H9 (cell line): ENCODE measurements around the gene SYT2. TPM values are rescaled to one million over a fixed set of nuclear protein-coding genes. Genes with fewer than 3 reads are reported as not detected.

Experiments
- DNase-seq: peaks from one replicate; pipeline ENCODE4 v3.0.0-alpha.2; 2017
- H2AFZ ChIP-seq: one replicate; pipeline ENCODE4 v1.6.1; 2013; ENCODE audit warnings: mild to moderate bottlenecking, low read length, control low read depth, moderate library complexity
- H2AK5ac ChIP-seq: 2 replicates; pipeline ENCODE4 v1.6.1; 2013; ENCODE audit warnings: low read length, control low read depth, mixed read lengths; ENCODE audit not compliant: insufficient read length
- H2BK120ac ChIP-seq: one replicate; pipeline ENCODE4 v1.6.1; 2013; ENCODE audit warnings: low read depth, mild to moderate bottlenecking, low read length, control low read depth, inconsistent platforms; ENCODE audit not compliant: poor library complexity, severe bottlenecking
- H2BK12ac ChIP-seq: 2 replicates; pipeline ENCODE4 v1.6.1; 2013; ENCODE audit warnings: low read length, control low read depth, mixed read lengths, low read depth; ENCODE audit not compliant: insufficient read length
- H2BK15ac ChIP-seq: 2 replicates; pipeline ENCODE4 v1.6.1; 2013; ENCODE audit warnings: low read depth, low read length, control low read depth
- H2BK20ac ChIP-seq: one replicate; pipeline ENCODE4 v1.6.1; 2013; ENCODE audit warnings: low read depth, mild to moderate bottlenecking, low read length, control low read depth, inconsistent platforms; ENCODE audit not compliant: poor library complexity, severe bottlenecking
- H2BK5ac ChIP-seq: 2 replicates; pipeline ENCODE4 v1.6.1; 2013; ENCODE audit warnings: low read length, control low read depth, mixed read lengths; ENCODE audit not compliant: insufficient read length
- H3K14ac ChIP-seq: 2 replicates; pipeline ENCODE4 v1.6.1; 2013; ENCODE audit warnings: low read length, control low read depth; ENCODE audit not compliant: insufficient read depth
- H3K18ac ChIP-seq: 2 replicates; pipeline ENCODE4 v1.6.1; 2013; ENCODE audit warnings: low read depth, mild to moderate bottlenecking, mixed read lengths, low read length, control low read depth; ENCODE audit not compliant: insufficient read length
- H3K23ac ChIP-seq: 2 replicates; pipeline ENCODE4 v1.6.1; 2013; ENCODE audit warnings: low read length, control low read depth, mixed read lengths, low read depth; ENCODE audit not compliant: insufficient read length
- H3K23me2 ChIP-seq: 2 replicates; pipeline ENCODE4 v1.6.1; 2013; ENCODE audit warnings: low read depth, mild to moderate bottlenecking, mixed read lengths, low read length, control low read depth; ENCODE audit not compliant: insufficient read length, poor library complexity, severe bottlenecking
- H3K27ac ChIP-seq: 2 replicates; pipeline ENCODE4 v1.5.1; 2013; ENCODE audit warnings: low read length, control low read depth, mixed read lengths, low read depth; ENCODE audit not compliant: insufficient read length
- H3K27me3 ChIP-seq: 2 replicates; pipeline ENCODE4 v1.6.1; 2013; ENCODE audit warnings: low read length, control low read depth, inconsistent platforms; ENCODE audit not compliant: insufficient read depth
- H3K4ac ChIP-seq: 2 replicates; pipeline ENCODE4 v1.6.1; 2013; ENCODE audit warnings: low read depth, mild to moderate bottlenecking, control low read depth, inconsistent platforms, low read length, moderate library complexity
- H3K4me1 ChIP-seq: 2 replicates; pipeline ENCODE4 v1.6.1; 2013; ENCODE audit warnings: low read length, control low read depth, inconsistent platforms; ENCODE audit not compliant: insufficient read depth
- H3K4me2 ChIP-seq: 2 replicates; pipeline ENCODE4 v1.6.1; 2013; ENCODE audit warnings: low read length, control low read depth, mixed read lengths; ENCODE audit not compliant: insufficient read length, insufficient read depth
- H3K56ac ChIP-seq: 2 replicates; pipeline ENCODE4 v1.6.1; 2013; ENCODE audit warnings: low read depth, mild to moderate bottlenecking, mixed read lengths, low read length, control low read depth; ENCODE audit not compliant: insufficient read length
- H3K79me1 ChIP-seq: 2 replicates; pipeline ENCODE4 v1.6.1; 2013; ENCODE audit warnings: low read depth, mild to moderate bottlenecking, moderate library complexity, low read length, control low read depth, inconsistent platforms; ENCODE audit not compliant: insufficient read depth, poor library complexity, severe bottlenecking
- H3K79me2 ChIP-seq: 2 replicates; pipeline ENCODE4 v1.6.1; 2013; ENCODE audit warnings: low read length, control low read depth, inconsistent platforms; ENCODE audit not compliant: insufficient read depth
- H3K9ac ChIP-seq: 2 replicates; pipeline ENCODE4 v1.6.1; 2013; ENCODE audit warnings: low read length, control low read depth, mixed read lengths; ENCODE audit not compliant: insufficient read length; ENCODE audit errors: extremely low read depth
- H3K9me3 ChIP-seq: one replicate; pipeline ENCODE4 v1.6.1; 2013; ENCODE audit warnings: low read depth, low read length, inconsistent platforms; ENCODE audit not compliant: control insufficient read depth
- H3T11ph ChIP-seq: one replicate; pipeline ENCODE4 v1.6.1; 2013; ENCODE audit warnings: mild to moderate bottlenecking, low read length, control low read depth, inconsistent platforms
- H4K20me1 ChIP-seq: one replicate; pipeline ENCODE4 v1.6.1; 2013; ENCODE audit not compliant: control insufficient read depth, insufficient read length, insufficient read depth
- H4K5ac ChIP-seq: 2 replicates; pipeline ENCODE4 v1.6.1; 2013; ENCODE audit warnings: low read depth, mild to moderate bottlenecking, mixed read lengths, low read length, control low read depth; ENCODE audit not compliant: insufficient read length
- H4K8ac ChIP-seq: replicated peaks from 2 replicates; pipeline ENCODE4 v1.6.1; 2013; ENCODE audit warnings: low read length, control low read depth, mixed read lengths, low read depth; ENCODE audit not compliant: insufficient read length
- H4K91ac ChIP-seq: 2 replicates; pipeline ENCODE4 v1.6.1; 2013; ENCODE audit warnings: low read depth, mild to moderate bottlenecking, moderate library complexity, mixed read lengths, low read length, control low read depth; ENCODE audit not compliant: insufficient read length
- H3K27ac Mint-ChIP-seq, 3 experiments: 2 replicates in 2 of 3; 3 replicates in 1 of 3; pipeline ENCODE4 v1.8.0; 2020 to 2021; ENCODE audit warnings: mixed read lengths in 3 of 3, mild to moderate bottlenecking in 1 of 3, moderate library complexity in 1 of 3
- H3K27me3 Mint-ChIP-seq: 2 replicates; pipeline ENCODE4 v1.8.0; 2021; ENCODE audit warnings: low read depth, mild to moderate bottlenecking, moderate library complexity, mixed read lengths
- H3K36me3 Mint-ChIP-seq, 3 experiments: 2 replicates in 2 of 3; 3 replicates in 1 of 3; pipeline ENCODE4 v1.8.0; 2020 to 2021; ENCODE audit warnings: low read depth in 3 of 3, mixed read lengths in 3 of 3; ENCODE audit not compliant: insufficient read depth in 1 of 3
- H3K4me1 Mint-ChIP-seq, 2 experiments: 2 replicates each; pipeline ENCODE4 v1.8.0; 2020; ENCODE audit warnings: mixed read lengths in 2 of 2
- H3K4me3 Mint-ChIP-seq, 2 experiments: 2 replicates in 1 of 2; 3 replicates in 1 of 2; pipeline ENCODE4 v1.8.0; 2020 to 2021; ENCODE audit warnings: mild to moderate bottlenecking in 2 of 2, mixed read lengths in 2 of 2, moderate library complexity in 1 of 2
- H3K9me3 Mint-ChIP-seq, 2 experiments: 2 replicates in 1 of 2; 3 replicates in 1 of 2; pipeline ENCODE4 v1.8.0; 2020; ENCODE audit warnings: mild to moderate bottlenecking in 2 of 2, mixed read lengths in 2 of 2, moderate library complexity in 1 of 2
- WGBS: extraction: QIAGEN DNeasy Blood & Tissue Kit; methylation state at CpG from one replicate; pipeline ENCODE4 v1.1.7; 2013; ENCODE audit warnings: missing lambda C conversion rate, low lambda C conversion rate, mixed read lengths; ENCODE audit not compliant: insufficient read length; ENCODE audit errors: extremely low coverage; 5-methylcytosine and 5-hydroxymethylcytosine counted together
- total RNA-seq: library from RNA; stranded (reverse); gene quantifications from 2 replicates; pipeline ENCODE4 v1.2.1, GENCODE V29; 2021
- TF ChIP-seq, protein P1 (sequence below): fragments of 200-600 bp; sonication (generic); conservative IDR thresholded peaks from 3 replicates; pipeline ENCODE4 v1.8.0; 2021; ENCODE audit warnings: antibody characterized with exemption, mild to moderate bottlenecking

SYT2 gene
- total RNA-seq, 1 experiment from 2014 or later, result 3.3 TPM

DNA sequence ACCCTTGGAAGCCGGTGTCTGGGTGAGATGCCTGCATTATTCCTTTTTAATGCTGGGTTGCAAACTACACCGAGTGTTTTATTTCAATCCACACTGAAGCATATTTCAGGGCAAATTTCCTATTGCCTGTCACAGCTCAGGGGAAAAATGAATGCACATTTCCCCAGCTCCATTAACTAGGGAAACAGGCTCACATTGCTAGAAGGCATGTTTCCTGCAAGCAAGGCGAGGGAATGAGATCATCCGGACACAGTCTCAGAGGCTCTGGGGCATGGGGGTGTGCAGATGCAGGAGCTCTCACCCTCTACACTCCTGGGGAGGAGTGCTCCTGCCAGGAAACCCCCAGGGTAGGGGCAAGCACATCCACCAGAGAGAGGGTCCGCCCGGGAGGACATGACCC lies 24.6 kb downstream of the SYT2 start:
- Histone ChIP-seq H3K4me2 (no peak overlapping the region), H3K79me1 (no peaks in the 10 kb centered on the region), H3K23me2 (no peaks in the 10 kb centered on the region), H2BK120ac (no peak overlapping the region), H3K4ac (no peak overlapping the region), H4K5ac (no peak overlapping the region), H3K4me1 (peaks cover 2% of the 10 kb centered on the region; the same call in 1 of the 2 replicates), H4K8ac (no peak overlapping the region), H2AK5ac (no peak overlapping the region), H3K9ac (no peak overlapping the region), H3K14ac (no peak overlapping the region; the same call in 1 of the 2 replicates), H2BK15ac (no peak overlapping the region), H3K18ac (no peak overlapping the region), H3K79me2 (no peaks in the 10 kb centered on the region), H4K91ac (no peak overlapping the region), H4K20me1 (no peaks in the 10 kb centered on the region), H3K23ac (no peak overlapping the region), H2BK12ac (no peak overlapping the region), H2BK20ac (no peak overlapping the region), H2BK5ac (no peak overlapping the region), H3T11ph (no peak overlapping the region), H2AFZ (no peak overlapping the region), H3K27ac (no peak overlapping the region), H3K56ac (no peak overlapping the region), H3K27me3 (no peaks in the 10 kb centered on the region), H3K9me3 (no peaks in the 10 kb centered on the region)
- Mint-ChIP-seq H3K27me3 (peaks cover 9% of the 10 kb centered on the region), H3K27ac (peak overlapping the region in 1 of 3 experiments; percentile 17; a peak in 1 of 7 replicates), H3K9me3 (no peaks in the 10 kb centered on the region), H3K4me1 (peaks cover 26 to 45% of the 10 kb centered on the region in 2 experiments), H3K4me3 (no peak overlapping the region), H3K36me3 (no peaks in the 10 kb centered on the region)
- DNase-seq, result no peak
- no CpG with 5 or more reads among the region's 6 CpGs for WGBS
- TF ChIP-seq, protein P1, sequence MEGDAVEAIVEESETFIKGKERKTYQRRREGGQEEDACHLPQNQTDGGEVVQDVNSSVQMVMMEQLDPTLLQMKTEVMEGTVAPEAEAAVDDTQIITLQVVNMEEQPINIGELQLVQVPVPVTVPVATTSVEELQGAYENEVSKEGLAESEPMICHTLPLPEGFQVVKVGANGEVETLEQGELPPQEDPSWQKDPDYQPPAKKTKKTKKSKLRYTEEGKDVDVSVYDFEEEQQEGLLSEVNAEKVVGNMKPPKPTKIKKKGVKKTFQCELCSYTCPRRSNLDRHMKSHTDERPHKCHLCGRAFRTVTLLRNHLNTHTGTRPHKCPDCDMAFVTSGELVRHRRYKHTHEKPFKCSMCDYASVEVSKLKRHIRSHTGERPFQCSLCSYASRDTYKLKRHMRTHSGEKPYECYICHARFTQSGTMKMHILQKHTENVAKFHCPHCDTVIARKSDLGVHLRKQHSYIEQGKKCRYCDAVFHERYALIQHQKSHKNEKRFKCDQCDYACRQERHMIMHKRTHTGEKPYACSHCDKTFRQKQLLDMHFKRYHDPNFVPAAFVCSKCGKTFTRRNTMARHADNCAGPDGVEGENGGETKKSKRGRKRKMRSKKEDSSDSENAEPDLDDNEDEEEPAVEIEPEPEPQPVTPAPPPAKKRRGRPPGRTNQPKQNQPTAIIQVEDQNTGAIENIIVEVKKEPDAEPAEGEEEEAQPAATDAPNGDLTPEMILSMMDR, result no peak
